Suprapubic skin (tissue), 3 donors: ENCODE data around the gene RTCA.

Source experiments
- EP300 ChIP-seq: sonication (generic); formaldehyde crosslinking; IDR thresholded peaks from one replicate; pipeline ENCODE4 v1.6.1; 2017; ENCODE audit warnings: antibody characterized with exemption
- POLR2A ChIP-seq, 2 donors: fragments of 450-650 bp; IDR thresholded peaks; one replicate each; pipeline ENCODE4 v1.6.1; 2017; ENCODE audit warnings: antibody characterized with exemption in 2 of 2, mild to moderate bottlenecking in 2 of 2, moderate library complexity in 2 of 2
- TF ChIP-seq, protein P1 (sequence below), 2 donors: fragments of 200-600 bp in 1 of 2; fragments of 450-650 bp in 1 of 2; sonication (generic) in 1 of 2; IDR thresholded peaks; one replicate each; pipeline ENCODE4 v1.5.1; 2016 to 2019; ENCODE audit warnings: antibody characterized with exemption in 2 of 2, mild to moderate bottlenecking in 1 of 2, moderate library complexity in 1 of 2

DNA sequence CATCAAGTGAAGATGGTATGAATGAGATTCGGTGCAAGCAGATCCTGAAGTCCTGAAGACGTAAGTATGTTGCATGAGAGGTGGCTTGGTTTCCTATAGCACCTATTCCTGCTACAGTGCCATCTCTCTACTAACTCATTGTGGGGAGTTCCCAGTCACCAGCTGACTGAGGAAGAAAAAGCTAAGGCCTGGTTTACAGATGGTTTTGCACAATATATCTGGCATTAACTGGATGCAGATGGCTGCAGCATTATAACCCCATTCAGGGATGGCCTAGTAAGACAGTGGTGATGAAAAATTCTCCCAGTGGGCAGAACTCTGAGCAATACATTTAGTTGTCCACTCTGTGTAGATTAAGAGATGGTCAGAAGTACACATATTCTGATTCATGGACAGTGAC lies 36.7 kb downstream of the RTCA start:
- TF ChIP-seq, protein P1, sequence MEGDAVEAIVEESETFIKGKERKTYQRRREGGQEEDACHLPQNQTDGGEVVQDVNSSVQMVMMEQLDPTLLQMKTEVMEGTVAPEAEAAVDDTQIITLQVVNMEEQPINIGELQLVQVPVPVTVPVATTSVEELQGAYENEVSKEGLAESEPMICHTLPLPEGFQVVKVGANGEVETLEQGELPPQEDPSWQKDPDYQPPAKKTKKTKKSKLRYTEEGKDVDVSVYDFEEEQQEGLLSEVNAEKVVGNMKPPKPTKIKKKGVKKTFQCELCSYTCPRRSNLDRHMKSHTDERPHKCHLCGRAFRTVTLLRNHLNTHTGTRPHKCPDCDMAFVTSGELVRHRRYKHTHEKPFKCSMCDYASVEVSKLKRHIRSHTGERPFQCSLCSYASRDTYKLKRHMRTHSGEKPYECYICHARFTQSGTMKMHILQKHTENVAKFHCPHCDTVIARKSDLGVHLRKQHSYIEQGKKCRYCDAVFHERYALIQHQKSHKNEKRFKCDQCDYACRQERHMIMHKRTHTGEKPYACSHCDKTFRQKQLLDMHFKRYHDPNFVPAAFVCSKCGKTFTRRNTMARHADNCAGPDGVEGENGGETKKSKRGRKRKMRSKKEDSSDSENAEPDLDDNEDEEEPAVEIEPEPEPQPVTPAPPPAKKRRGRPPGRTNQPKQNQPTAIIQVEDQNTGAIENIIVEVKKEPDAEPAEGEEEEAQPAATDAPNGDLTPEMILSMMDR (IDR thresholded peaks at IDR 0.05), result no peak
- TF ChIP-seq POLR2A (IDR thresholded peaks at IDR 0.05), result no peak
- TF ChIP-seq EP300, result no peak
